Kidney epithelial cell (primary cell): Measurements from ENCODE around the gene SDCCAG8. TPM values are rescaled to one million over a fixed set of nuclear protein-coding genes. Genes with fewer than 3 reads are reported as not detected.

Experiments
- DNase-seq: peaks from one replicate; pipeline ENCODE4 v3.0.0-alpha.2; 2010; ENCODE audit warnings: low read depth
- H3K27me3 ChIP-seq: 2 replicates; pipeline ENCODE4 v1.6.0; 2011; ENCODE audit warnings: low read length; ENCODE audit not compliant: control insufficient read depth, insufficient read depth
- H3K36me3 ChIP-seq: 2 replicates; pipeline ENCODE4 v1.5.1; 2011; ENCODE audit warnings: low read length; ENCODE audit not compliant: control insufficient read depth, insufficient read depth
- H3K4me3 ChIP-seq: 2 replicates; pipeline ENCODE4 v1.5.1; 2011; ENCODE audit warnings: low read depth, mild to moderate bottlenecking, control low read depth, low read length
- total RNA-seq: library from RNA; depleted of rRNA; stranded (reverse); fragments of >200 nt; gene quantifications from 2 replicates; pipeline ENCODE4 v1.2.3, GENCODE V29; 2015
- TF ChIP-seq, protein P1 (sequence below): IDR thresholded peaks from 2 replicates; pipeline ENCODE4 v1.5.1; 2011; ENCODE audit warnings: mild to moderate bottlenecking, moderate library complexity, low read length, control low read depth, inconsistent platforms; ENCODE audit not compliant: insufficient read depth, poor library complexity, severe bottlenecking

The SDCCAG8 gene
- total RNA-seq, 1 donor from 2014 or later = 46.9 TPM

DNA sequence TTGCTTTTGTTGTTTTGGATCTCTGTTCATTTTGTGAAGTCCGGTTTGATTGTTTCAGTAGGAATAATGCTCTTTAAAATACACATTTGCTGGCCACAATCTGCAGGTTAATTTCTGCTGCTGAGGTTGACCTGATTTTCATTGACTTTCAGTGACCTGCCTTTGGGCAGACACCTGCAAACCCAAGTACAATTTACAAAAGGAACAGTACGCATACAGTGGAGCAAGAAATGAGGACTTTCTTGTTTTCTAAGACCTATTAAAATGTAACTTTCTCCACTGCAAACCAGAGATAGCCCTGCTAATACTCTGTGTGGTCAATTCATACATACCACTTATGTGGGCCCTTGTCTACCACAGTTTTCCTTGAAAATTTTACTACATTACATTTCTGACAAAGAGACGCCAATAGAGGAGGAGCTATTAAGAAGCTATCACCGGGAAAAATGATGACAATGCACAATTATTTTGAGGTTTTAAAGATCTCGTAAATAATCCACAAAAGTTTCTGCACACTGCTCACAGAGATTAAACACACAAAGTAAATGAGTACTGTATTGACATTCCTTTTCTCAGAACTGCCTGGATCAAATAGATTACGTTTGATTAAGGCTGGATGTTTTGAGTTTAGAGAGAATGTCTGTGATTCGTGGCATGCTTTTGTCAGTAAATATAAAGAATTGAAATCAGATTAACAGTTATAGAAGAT lies 141.9 kb downstream of the SDCCAG8 start:
- TF ChIP-seq, protein P1, sequence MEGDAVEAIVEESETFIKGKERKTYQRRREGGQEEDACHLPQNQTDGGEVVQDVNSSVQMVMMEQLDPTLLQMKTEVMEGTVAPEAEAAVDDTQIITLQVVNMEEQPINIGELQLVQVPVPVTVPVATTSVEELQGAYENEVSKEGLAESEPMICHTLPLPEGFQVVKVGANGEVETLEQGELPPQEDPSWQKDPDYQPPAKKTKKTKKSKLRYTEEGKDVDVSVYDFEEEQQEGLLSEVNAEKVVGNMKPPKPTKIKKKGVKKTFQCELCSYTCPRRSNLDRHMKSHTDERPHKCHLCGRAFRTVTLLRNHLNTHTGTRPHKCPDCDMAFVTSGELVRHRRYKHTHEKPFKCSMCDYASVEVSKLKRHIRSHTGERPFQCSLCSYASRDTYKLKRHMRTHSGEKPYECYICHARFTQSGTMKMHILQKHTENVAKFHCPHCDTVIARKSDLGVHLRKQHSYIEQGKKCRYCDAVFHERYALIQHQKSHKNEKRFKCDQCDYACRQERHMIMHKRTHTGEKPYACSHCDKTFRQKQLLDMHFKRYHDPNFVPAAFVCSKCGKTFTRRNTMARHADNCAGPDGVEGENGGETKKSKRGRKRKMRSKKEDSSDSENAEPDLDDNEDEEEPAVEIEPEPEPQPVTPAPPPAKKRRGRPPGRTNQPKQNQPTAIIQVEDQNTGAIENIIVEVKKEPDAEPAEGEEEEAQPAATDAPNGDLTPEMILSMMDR = no peak
- DNase-seq = no peak
- H3K4me3 ChIP-seq = no peak overlapping the region

DNA sequence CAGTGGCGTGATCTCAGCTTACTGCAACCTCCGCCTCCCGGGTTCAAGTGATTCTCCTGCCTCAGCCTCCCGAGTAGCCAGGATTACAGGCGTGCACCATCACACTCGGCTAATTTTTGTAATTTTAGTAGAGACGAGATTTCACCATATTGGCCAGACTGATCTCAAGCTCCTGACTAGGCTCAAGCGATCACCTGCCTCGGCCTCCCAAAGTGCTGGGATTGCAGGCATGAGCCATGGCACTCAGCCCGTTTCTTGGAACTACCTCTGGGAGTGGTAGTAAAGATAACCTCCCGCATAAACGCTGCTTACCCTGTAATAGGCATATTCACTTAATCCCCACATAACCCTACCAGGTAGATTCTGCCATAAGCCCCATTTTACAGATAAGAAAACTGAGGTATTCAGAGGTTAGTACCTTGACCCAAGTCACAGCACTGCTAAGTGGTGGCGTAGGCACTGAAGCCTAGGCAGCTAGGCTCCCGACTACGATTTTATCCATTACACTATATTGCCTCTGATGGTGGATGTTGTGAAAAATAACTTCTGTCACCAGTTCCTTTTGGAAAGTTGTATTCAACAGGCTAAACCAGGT lies 143.8 kb downstream of the SDCCAG8 start:
- H3K4me3 ChIP-seq = no peak overlapping the region
- no peak for DNase-seq
- H3K27me3 ChIP-seq = no peaks in the 10 kb centered on the region
- TF ChIP-seq, protein P1 = no peak
- no peaks in the 10 kb centered on the region for H3K36me3 ChIP-seq

More for the DNA sequence above, 141.9 kb downstream of the SDCCAG8 start:
- H3K36me3 ChIP-seq = no peaks in the 10 kb centered on the region
- no peaks in the 10 kb centered on the region for H3K27me3 ChIP-seq

DNA sequence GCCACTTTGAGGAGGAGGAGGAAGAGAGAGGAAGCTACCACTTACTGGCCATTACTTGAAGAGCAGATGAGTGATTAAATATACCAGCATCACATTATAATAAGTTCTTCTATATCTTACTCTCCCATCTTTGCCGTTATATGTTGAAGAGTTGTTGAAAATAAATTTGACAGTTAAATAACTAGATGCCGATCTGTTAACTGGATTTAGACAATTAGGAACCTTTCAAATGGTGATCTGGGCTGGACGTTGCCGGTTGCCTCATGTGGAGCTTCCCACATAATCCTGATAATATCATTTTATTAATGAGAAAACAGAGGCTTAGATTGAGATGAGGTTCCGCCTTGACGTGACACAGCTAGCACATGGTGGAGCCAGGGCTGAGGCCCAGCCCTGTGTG lies 147.0 kb downstream of the SDCCAG8 start:
- TF ChIP-seq, protein P1 = no peak
- Histone ChIP-seq H3K27me3 (no peaks in the 10 kb centered on the region), H3K4me3 (no peak overlapping the region), H3K36me3 (no peaks in the 10 kb centered on the region)
- no peak for DNase-seq

DNA sequence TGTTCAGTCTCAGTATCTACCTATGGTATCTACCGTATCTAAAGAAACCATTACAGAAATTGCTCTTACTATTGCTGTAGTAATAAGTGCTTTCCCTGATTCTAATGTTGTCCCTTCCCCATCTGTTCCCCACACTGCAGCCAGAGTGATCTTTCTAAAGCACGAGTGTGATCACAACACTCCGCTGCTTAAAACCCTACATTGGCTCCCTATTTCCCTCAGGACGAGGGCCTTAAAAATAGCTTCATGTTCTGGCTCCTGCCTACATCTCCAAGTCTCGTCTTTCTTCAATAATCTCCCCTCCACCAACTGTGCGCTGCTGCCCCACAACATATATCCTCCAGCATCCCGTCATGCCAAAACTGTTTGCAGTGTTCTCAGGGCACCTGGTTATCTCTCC lies 150.6 kb downstream of the SDCCAG8 start:
- DNase-seq = no peak
- no peaks in the 10 kb centered on the region for H3K27me3 ChIP-seq
- H3K4me3 ChIP-seq = no peak overlapping the region
- TF ChIP-seq, protein P1 = no peak
- no peaks in the 10 kb centered on the region for H3K36me3 ChIP-seq

DNA sequence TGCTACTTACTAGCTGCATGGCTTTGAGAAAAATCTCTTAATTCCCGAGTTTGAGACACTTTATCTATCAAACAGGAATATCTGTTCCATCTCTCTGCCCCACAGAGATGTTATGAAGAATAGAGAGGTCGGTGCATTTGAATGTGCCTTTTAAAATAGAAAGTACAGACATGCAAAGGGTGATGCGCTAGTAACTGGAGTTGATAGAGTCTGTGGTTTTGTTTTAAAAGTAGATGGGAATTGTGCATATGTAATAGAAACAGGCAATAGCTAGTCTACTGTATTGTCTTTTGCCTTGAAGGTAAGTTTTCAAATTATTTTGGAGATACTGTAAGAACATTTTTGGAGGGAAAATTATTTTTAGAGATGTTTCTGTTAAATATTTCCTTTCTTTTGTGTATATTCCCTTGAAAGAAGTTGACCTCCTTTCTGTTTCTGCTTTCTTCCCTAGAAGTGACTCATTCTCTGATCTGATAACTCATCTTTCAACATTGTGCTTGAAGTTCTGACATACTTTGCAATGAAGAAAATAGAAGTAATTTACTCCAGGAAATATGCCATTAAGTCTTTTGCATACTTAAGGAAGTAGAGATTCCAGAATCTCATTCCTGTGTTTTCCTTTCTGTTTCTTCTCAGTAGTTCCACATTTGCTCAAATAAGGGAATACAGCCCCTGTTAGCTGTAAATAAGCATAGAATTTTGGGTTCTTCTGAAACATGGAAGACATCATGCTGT lies 151.6 kb downstream of the SDCCAG8 start:
- H3K27me3 ChIP-seq = no peaks in the 10 kb centered on the region
- H3K36me3 ChIP-seq = no peaks in the 10 kb centered on the region
- DNase-seq = no peak
- TF ChIP-seq, protein P1 = no peak
- no peak overlapping the region for H3K4me3 ChIP-seq
